ENCODE measurements around the gene SUSD3. TPM values are rescaled to one million over a fixed set of nuclear protein-coding genes. Genes with fewer than 3 reads are reported as not detected.

The SUSD3 gene
- polyA plus RNA-seq, 3 donors, result 10.5 to 24.6 (median 15.7) TPM

DNA sequence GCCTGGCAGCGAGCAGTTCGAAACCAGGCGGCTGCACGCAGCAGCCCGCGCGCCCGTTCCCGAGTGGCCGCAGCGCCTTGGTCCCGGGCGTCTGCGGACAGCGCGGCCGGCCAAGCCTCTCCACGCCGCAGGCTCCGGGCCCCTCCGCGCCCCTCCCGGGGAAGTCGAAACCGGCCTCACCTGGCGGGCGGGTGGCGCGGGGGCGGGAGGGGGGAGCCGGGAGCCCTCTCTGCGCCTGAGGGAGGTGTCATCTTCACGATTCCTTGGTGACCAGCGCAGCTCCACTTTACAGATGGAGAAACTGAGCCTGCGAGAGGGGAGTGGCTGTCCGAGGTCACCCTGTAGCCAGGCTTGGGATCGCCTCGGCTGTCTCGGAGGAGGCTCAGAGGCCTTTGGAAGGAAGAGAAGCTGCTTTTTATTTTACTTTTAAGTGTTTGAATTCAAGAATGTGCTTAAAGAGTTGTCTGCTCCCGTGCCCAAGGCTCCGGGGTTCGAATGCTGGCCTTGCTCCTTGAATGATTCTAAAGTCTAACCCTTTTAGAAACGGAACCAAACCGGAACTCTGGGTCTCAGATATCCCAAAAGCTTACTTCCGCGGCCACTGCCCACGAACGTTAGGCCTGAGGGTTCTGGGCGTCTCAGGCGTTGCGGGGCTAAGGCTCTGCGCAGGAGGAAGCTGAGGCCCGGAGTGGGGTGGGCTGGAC lies 662 bp downstream of the SUSD3 start:
- TF ChIP-seq CTCF (IDR thresholded peaks at IDR 0.05), result no peak
- Mint-ChIP-seq H3K27me3 (ENCODE audit: low read depth in 3 of 3) (peaks cover 4 to 8% (median 6%) of the 10 kb centered on the region in 3 donors), H3K4me3 (peak overlapping the region; percentile 90 to 94), H3K9me3 (peaks cover 0 to 3% (median 0%) of the 10 kb centered on the region in 7 donors), H3K4me1 (peaks cover 69% of the 10 kb centered on the region), H3K36me3 (peaks cover 6 to 10% of the 10 kb centered on the region in 2 donors), H3K27ac (peak overlapping the region in 6 of 7 donors; percentile 71 to 93 (median 82))
- Histone ChIP-seq H3K27me3 (ENCODE audit: control insufficient read depth in 2 of 2, insufficient read depth in 2 of 2, low read length in 2 of 2) (no peaks in the 10 kb centered on the region), H3K4me3 (replicated peaks in 1 of 3; ENCODE audit: low read depth in 2 of 3, low read length in 3 of 3) (peak overlapping the region; percentile 47 to 77 (median 48)), H2AFZ (ENCODE audit: insufficient read depth, low read depth, low read length, poor library complexity, severe bottlenecking) (peak overlapping the region; percentile 82), H3K27ac (ENCODE audit: low read depth in 1 of 2, low read length in 2 of 2) (peak overlapping the region in 1 of 2 donors; percentile 68), H3K4me2 (replicated peaks; ENCODE audit: extremely low read depth, low read length, poor library complexity, severe bottlenecking) (peak overlapping the region; percentile 86), H3K9me3 (replicated peaks in 1 of 2; ENCODE audit: control insufficient read depth in 1 of 2, insufficient read depth in 1 of 2, low read length in 2 of 2) (no peaks in the 10 kb centered on the region), H4K20me1 (ENCODE audit: insufficient read depth, low read length) (no peaks in the 10 kb centered on the region), H3K36me3 (replicated peaks in 1 of 2; ENCODE audit: control insufficient read depth in 1 of 2, insufficient read depth in 2 of 2, low read length in 2 of 2) (no peaks in the 10 kb centered on the region), H3K9ac (ENCODE audit: insufficient read depth, low read length, poor library complexity, severe bottlenecking) (peak overlapping the region; percentile 62), H3K4me1 (ENCODE audit: control insufficient read depth in 1 of 2, insufficient read depth in 2 of 2, low read length in 2 of 2) (peaks cover 46 to 73% of the 10 kb centered on the region in 2 donors), H3K79me2 (ENCODE audit: insufficient read depth, low read length) (peaks cover 38% of the 10 kb centered on the region)
- intact Hi-C loops (cut with micrococcal nuclease), result no loop called here
- peak; percentile 42 to 58 (median 56) for DNase-seq
- under 1% methylated on average over 36 of the region's 53 CpGs for WGBS (ENCODE audit: insufficient coverage)

DNA sequence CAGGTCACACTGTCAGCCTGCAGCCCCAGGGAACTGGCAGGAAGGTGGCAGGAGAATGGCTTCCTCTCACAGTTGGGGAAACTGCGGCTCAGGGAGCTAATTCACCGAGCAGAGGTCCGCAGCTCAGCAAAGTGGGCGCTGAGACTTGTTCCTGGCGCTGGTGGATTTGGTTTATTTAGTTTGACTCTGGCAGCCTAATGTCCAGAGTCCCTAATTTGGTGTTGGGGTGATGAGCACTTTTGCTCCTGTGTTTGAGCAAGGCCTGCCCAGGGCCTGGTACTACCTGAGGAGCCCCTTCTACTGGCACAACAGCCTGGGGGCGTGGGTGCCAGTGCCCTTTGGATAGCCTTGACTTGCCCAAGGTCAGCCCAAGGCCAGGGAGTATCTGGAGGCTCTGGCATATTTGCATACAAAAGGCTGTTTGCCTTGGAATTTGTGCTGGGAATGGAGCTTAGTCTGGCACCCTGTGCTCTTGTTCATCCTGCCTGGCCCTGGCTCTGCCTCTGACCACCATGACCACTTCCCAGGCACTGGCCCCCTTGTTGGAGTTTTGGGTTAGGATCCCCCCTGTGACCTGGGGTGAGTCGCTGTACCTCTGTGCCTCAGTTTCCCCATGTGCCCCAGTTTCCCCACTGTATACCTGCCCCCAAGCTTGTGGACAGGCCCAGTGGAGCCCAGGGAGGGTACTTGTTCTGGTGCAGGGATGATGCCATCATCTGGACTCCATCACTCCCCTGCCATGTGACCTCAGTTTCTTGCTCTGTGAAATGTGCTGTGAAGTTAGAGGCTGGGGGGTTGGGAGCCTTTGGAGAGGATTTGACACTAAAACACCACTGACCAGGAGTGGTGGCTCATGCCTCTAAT lies 1.4 kb downstream of the SUSD3 start:
- Histone ChIP-seq H2AFZ (ENCODE audit: insufficient read depth, low read depth, low read length, poor library complexity, severe bottlenecking) (peak overlapping the region; percentile 82), H3K27me3 (ENCODE audit: control insufficient read depth in 2 of 2, insufficient read depth in 2 of 2, low read length in 2 of 2) (no peaks in the 10 kb centered on the region), H3K4me3 (replicated peaks in 1 of 3; ENCODE audit: low read depth in 2 of 3, low read length in 3 of 3) (peak overlapping the region; percentile 47 to 77 (median 48)), H3K36me3 (replicated peaks in 1 of 2; ENCODE audit: control insufficient read depth in 1 of 2, insufficient read depth in 2 of 2, low read length in 2 of 2) (no peaks in the 10 kb centered on the region), H3K4me2 (replicated peaks; ENCODE audit: extremely low read depth, low read length, poor library complexity, severe bottlenecking) (peak overlapping the region; percentile 86), H3K4me1 (ENCODE audit: control insufficient read depth in 1 of 2, insufficient read depth in 2 of 2, low read length in 2 of 2) (peaks cover 46 to 73% of the 10 kb centered on the region in 2 donors), H3K9ac (ENCODE audit: insufficient read depth, low read length, poor library complexity, severe bottlenecking) (peak overlapping the region; percentile 42), H3K9me3 (replicated peaks in 1 of 2; ENCODE audit: control insufficient read depth in 1 of 2, insufficient read depth in 1 of 2, low read length in 2 of 2) (no peaks in the 10 kb centered on the region), H3K27ac (ENCODE audit: low read depth in 1 of 2, low read length in 2 of 2) (peak overlapping the region in 1 of 2 donors; percentile 68), H4K20me1 (ENCODE audit: insufficient read depth, low read length) (no peaks in the 10 kb centered on the region), H3K79me2 (ENCODE audit: insufficient read depth, low read length) (peaks cover 38% of the 10 kb centered on the region)
- Mint-ChIP-seq H3K27ac (peak overlapping the region in 6 of 7 donors; percentile 71 to 93 (median 82)), H3K27me3 (ENCODE audit: low read depth in 3 of 3) (peaks cover 4 to 8% (median 6%) of the 10 kb centered on the region in 3 donors), H3K4me1 (peaks cover 69% of the 10 kb centered on the region), H3K4me3 (peak overlapping the region; percentile 90 to 94), H3K9me3 (peaks cover 0 to 3% (median 0%) of the 10 kb centered on the region in 7 donors), H3K36me3 (peaks cover 6 to 12% of the 10 kb centered on the region in 2 donors)
- 14% methylated on average over 6 of the region's 7 CpGs for whole genome bisulfite sequencing (ENCODE audit: insufficient coverage)
- no peak for TF ChIP-seq CTCF (IDR thresholded peaks at IDR 0.05)
- intact Hi-C loops (cut with micrococcal nuclease), result no loop called here
- no peak for DNase-seq
